Measurements from ENCODE around the gene ALG14. TPM values are rescaled to one million over a fixed set of nuclear protein-coding genes. Genes with fewer than 3 reads are reported as not detected.

Gene ALG14
- total RNA-seq, 2 experiments from 2014 or later, result 2.5 to 2.9 TPM

GRCh38 chr1:94971491-94971924 is 101.2 kb downstream of the ALG14 start:
- no peaks in the 10 kb centered on the region for H3K27me3 Mint-ChIP-seq
- H3K27ac Mint-ChIP-seq, result no peak overlapping the region
- intact Hi-C loops (cut with micrococcal nuclease), result no loop called here
- POLR2A ChIA-PET, result no interaction called here
- H3K9me3 Mint-ChIP-seq, result no peaks in the 10 kb centered on the region
- no peak overlapping the region for H3K4me3 Mint-ChIP-seq
- CTCF ChIA-PET, result no interaction called here
- TF ChIP-seq, protein P1, sequence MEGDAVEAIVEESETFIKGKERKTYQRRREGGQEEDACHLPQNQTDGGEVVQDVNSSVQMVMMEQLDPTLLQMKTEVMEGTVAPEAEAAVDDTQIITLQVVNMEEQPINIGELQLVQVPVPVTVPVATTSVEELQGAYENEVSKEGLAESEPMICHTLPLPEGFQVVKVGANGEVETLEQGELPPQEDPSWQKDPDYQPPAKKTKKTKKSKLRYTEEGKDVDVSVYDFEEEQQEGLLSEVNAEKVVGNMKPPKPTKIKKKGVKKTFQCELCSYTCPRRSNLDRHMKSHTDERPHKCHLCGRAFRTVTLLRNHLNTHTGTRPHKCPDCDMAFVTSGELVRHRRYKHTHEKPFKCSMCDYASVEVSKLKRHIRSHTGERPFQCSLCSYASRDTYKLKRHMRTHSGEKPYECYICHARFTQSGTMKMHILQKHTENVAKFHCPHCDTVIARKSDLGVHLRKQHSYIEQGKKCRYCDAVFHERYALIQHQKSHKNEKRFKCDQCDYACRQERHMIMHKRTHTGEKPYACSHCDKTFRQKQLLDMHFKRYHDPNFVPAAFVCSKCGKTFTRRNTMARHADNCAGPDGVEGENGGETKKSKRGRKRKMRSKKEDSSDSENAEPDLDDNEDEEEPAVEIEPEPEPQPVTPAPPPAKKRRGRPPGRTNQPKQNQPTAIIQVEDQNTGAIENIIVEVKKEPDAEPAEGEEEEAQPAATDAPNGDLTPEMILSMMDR (IDR thresholded peaks at IDR 0.05), result no peak
- no peaks in the 10 kb centered on the region for H3K36me3 Mint-ChIP-seq (ENCODE audit: low read depth)
- H3K4me1 Mint-ChIP-seq (ENCODE audit: low read depth), result no peaks in the 10 kb centered on the region
- DNase-seq, result no peak
- no peak for ATAC-seq

DNA sequence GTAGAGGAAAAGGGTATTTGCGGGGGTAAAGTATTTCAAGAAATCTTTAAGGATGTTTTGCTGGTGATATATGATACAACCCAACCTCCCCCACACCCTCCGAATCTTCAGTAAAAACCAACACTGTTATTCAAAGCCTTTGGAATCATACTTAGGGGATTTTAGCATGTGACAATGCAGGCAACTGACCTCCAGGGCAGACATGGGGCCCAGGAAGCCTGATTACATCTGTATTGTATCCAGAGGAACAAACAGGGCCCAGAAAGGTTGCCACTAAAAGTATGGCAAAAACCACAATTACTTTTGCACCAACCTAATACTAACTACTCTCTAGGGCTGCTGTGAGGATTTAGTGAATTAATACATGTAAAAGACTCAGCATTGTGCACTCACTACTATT is 102.0 kb downstream of the ALG14 start:
- ChIA-PET CTCF (no interaction called here), POLR2A (no interaction called here)
- Mint-ChIP-seq H3K9me3 (no peaks in the 10 kb centered on the region), H3K4me1 (ENCODE audit: low read depth) (no peaks in the 10 kb centered on the region), H3K36me3 (ENCODE audit: low read depth) (no peaks in the 10 kb centered on the region), H3K4me3 (no peak overlapping the region), H3K27ac (no peak overlapping the region), H3K27me3 (no peaks in the 10 kb centered on the region)
- ATAC-seq (no peak), DNase-seq (no peak)
- intact Hi-C loops (cut with micrococcal nuclease), result no loop called here
- TF ChIP-seq, protein P1 (IDR thresholded peaks at IDR 0.05), result no peak

DNA sequence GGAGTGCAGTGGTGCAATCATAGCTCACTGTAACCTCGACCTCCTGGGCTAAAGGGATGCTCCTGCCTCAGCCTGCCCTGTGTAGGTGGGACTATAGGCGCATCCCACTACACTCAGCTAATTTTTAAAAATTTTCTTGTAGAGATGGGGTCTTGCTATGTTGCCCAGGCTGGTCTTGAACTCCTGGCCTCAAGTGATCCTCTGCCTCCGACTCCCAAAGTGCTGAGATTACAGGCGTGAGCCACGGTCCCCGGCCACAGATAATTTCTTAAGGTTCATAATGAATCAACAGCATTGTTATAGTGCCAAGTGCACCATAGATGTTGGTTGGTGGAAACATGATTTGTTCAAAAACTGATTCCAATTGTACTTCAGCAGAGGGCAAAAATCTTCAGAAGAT is 103.6 kb downstream of the ALG14 start:
- no peaks in the 10 kb centered on the region for H3K27me3 Mint-ChIP-seq
- H3K4me3 Mint-ChIP-seq, result no peak overlapping the region
- intact Hi-C loops (cut with micrococcal nuclease), result no loop called here
- ChIA-PET CTCF (interaction anchor here (1.0 kb wide), 1 partner anchor 9 kb away, joined by 3 read pairs; no protein-coding TSS in a partner anchor), POLR2A (no interaction called here)
- no peak for DNase-seq
- TF ChIP-seq, protein P1 (IDR thresholded peaks at IDR 0.05), result no peak
- H3K36me3 Mint-ChIP-seq (ENCODE audit: low read depth), result no peaks in the 10 kb centered on the region
- no peaks in the 10 kb centered on the region for H3K4me1 Mint-ChIP-seq (ENCODE audit: low read depth)
- H3K9me3 Mint-ChIP-seq, result no peaks in the 10 kb centered on the region
- ATAC-seq, result no peak
- no peak overlapping the region for H3K27ac Mint-ChIP-seq

- Mint-ChIP-seq H3K4me1 (ENCODE audit: low read depth) (peaks cover 10% of the 10 kb centered on the region), H3K4me3 (no peak overlapping the region), H3K27ac (no peak overlapping the region), H3K9me3 (no peaks in the 10 kb centered on the region), H3K27me3 (no peaks in the 10 kb centered on the region), H3K36me3 (ENCODE audit: low read depth) (no peaks in the 10 kb centered on the region)
- ChIA-PET CTCF (no interaction called here), POLR2A (interaction anchor here (0.6 kb wide), 1 partner anchor 1057 kb away, joined by 3 read pairs; the partner anchor contains the start of gene GCLM)
- ATAC-seq (no peak), DNase-seq (no peak)
- intact Hi-C loops (cut with micrococcal nuclease), result no loop called here
- TF ChIP-seq, protein P1 (IDR thresholded peaks at IDR 0.05), result no peak
Observed at GRCh38 chr1:94966033-94966432, 106.7 kb downstream of the ALG14 start.

GRCh38 chr1:94963864-94964263 is 108.9 kb downstream of the ALG14 start:
- H3K27me3 Mint-ChIP-seq, result no peaks in the 10 kb centered on the region
- ATAC-seq, result no peak
- H3K4me3 Mint-ChIP-seq, result no peak overlapping the region
- H3K4me1 Mint-ChIP-seq (ENCODE audit: low read depth), result peaks cover 10% of the 10 kb centered on the region
- ChIA-PET POLR2A (interaction anchor here (0.6 kb wide), 1 partner anchor 42 kb away, joined by 3 read pairs; no protein-coding TSS in a partner anchor), CTCF (interaction anchor here (1.2 to 1.9 kb wide), 3 partner anchors 80 to 121 kb away, joined by 3 to 6 read pairs (median 3); no protein-coding TSS in a partner anchor)
- DNase-seq, result no peak
- H3K9me3 Mint-ChIP-seq, result no peaks in the 10 kb centered on the region
- H3K36me3 Mint-ChIP-seq (ENCODE audit: low read depth), result no peaks in the 10 kb centered on the region
- H3K27ac Mint-ChIP-seq, result no peak overlapping the region
- intact Hi-C loops (cut with micrococcal nuclease), result no loop called here
- TF ChIP-seq, protein P1 (IDR thresholded peaks at IDR 0.05), result no peak
